Gastroesophageal sphincter (tissue), 3 donors: ENCODE measurements around the gene ITCH.

Source experiments
- POLR2A ChIP-seq, 2 donors: fragments of 450-650 bp; IDR thresholded peaks; one replicate each; pipeline ENCODE4 v1.6.1; 2017; ENCODE audit warnings: antibody characterized with exemption in 2 of 2, mild to moderate bottlenecking in 2 of 2, moderate library complexity in 1 of 2
- POLR2AphosphoS5 ChIP-seq: sonication (generic); formaldehyde crosslinking; IDR thresholded peaks from one replicate; pipeline ENCODE4 v1.6.1; 2017; ENCODE audit warnings: antibody characterized with exemption
- TF ChIP-seq, protein P1 (sequence below), 4 experiments: fragments of 200-600 bp in 2 of 4; fragments of 450-650 bp in 2 of 4; sonication (generic) in 1 of 4; IDR thresholded peaks; one replicate each; pipeline ENCODE4 v1.5.1; 2017 to 2019; ENCODE audit warnings: antibody characterized with exemption in 4 of 4, mild to moderate bottlenecking in 2 of 4, moderate library complexity in 2 of 4

GRCh38 chr20:34389954-34390555 lies 27.0 kb downstream of the ITCH start:
- TF ChIP-seq, protein P1, sequence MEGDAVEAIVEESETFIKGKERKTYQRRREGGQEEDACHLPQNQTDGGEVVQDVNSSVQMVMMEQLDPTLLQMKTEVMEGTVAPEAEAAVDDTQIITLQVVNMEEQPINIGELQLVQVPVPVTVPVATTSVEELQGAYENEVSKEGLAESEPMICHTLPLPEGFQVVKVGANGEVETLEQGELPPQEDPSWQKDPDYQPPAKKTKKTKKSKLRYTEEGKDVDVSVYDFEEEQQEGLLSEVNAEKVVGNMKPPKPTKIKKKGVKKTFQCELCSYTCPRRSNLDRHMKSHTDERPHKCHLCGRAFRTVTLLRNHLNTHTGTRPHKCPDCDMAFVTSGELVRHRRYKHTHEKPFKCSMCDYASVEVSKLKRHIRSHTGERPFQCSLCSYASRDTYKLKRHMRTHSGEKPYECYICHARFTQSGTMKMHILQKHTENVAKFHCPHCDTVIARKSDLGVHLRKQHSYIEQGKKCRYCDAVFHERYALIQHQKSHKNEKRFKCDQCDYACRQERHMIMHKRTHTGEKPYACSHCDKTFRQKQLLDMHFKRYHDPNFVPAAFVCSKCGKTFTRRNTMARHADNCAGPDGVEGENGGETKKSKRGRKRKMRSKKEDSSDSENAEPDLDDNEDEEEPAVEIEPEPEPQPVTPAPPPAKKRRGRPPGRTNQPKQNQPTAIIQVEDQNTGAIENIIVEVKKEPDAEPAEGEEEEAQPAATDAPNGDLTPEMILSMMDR (IDR thresholded peaks at IDR 0.05): no peak
- no peak for TF ChIP-seq POLR2A (IDR thresholded peaks at IDR 0.05)
- no peak for TF ChIP-seq POLR2AphosphoS5
